Fibroblast of pulmonary artery (primary cell): ENCODE results near the gene ELF3.

ENCODE experiments used
- DNase-seq: peaks from one replicate; pipeline ENCODE4 v3.0.0-alpha.2; 2010; ENCODE audit warnings: low read depth
- H3K4me3 ChIP-seq: replicated peaks from 2 replicates; pipeline ENCODE4 v1.5.1; 2011; ENCODE audit warnings: low read depth, mild to moderate bottlenecking, control low read depth, low read length, moderate library complexity
- CTCF ChIP-seq: IDR thresholded peaks from 2 replicates; pipeline ENCODE4 v1.5.1; 2011; ENCODE audit warnings: mild to moderate bottlenecking, control low read depth, low read length, inconsistent platforms; ENCODE audit errors: missing control alignments

ELF3 gene

GRCh38 chr1:202023001-202023433, 12.6 kb downstream of the ELF3 start:
- DNase-seq: no peak
- no peak for TF ChIP-seq CTCF
- no peak overlapping the region for H3K4me3 ChIP-seq

- no peak overlapping the region for H3K4me3 ChIP-seq
- peak; percentile 64 for DNase-seq
- no peak for TF ChIP-seq CTCF
These were observed 18.8 kb downstream of the ELF3 start for GRCh38 chr1:202029171-202029665.

DNA sequence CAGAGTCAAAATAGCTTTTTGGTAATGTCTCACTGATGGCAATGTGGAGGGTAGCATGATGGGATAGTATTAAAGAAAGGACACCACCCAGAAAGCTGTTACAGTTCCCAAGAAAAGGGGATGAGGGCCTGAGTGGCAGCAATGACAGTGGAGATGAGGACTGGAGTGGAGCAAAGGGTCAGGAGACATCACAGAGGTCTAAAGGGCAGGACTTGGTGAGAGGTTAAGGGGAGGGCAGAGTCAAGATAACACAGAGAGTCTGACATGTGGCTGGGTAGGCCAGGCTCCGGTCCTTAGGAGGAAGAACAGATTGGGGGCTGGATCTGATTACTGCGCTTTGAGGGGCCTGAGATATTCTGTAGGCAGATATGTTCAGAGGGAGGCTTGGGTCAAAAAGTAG, 19.3 kb downstream of the ELF3 start:
- no peak for TF ChIP-seq CTCF
- no peak overlapping the region for H3K4me3 ChIP-seq
- DNase-seq: no peak

GRCh38 chr1:202031796-202032195, 21.4 kb downstream of the ELF3 start:
- H3K4me3 ChIP-seq: no peak overlapping the region
- DNase-seq: no peak
- no peak for TF ChIP-seq CTCF

DNA sequence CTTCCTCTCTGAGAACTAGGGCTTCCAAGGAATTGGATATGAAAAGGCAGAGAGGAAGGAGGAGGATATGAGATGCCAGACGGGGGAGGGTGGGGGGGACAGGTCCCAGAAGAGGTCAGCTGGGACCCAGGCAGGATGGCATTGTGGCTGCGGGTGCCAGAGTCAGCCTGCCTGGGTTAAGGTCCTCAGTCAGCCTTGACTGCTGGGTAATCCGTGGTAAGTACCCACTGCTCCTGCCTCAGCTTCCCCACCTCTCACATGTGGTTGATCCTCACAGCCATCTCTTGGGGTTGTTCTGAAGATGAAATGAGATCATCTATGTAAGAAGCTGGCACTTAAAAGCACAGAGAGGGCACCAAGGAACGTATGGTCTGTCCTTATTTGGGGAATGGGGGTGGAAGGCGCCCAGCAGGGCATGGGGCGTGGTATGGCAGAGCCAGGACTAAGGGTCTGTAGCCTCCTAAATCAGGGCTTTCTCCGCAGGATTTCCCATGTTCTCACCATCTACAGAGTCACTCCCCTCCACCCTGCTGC, 23.8 kb downstream of the ELF3 start:
- no peak for TF ChIP-seq CTCF
- no peak for DNase-seq
- H3K4me3 ChIP-seq: no peak overlapping the region

DNA sequence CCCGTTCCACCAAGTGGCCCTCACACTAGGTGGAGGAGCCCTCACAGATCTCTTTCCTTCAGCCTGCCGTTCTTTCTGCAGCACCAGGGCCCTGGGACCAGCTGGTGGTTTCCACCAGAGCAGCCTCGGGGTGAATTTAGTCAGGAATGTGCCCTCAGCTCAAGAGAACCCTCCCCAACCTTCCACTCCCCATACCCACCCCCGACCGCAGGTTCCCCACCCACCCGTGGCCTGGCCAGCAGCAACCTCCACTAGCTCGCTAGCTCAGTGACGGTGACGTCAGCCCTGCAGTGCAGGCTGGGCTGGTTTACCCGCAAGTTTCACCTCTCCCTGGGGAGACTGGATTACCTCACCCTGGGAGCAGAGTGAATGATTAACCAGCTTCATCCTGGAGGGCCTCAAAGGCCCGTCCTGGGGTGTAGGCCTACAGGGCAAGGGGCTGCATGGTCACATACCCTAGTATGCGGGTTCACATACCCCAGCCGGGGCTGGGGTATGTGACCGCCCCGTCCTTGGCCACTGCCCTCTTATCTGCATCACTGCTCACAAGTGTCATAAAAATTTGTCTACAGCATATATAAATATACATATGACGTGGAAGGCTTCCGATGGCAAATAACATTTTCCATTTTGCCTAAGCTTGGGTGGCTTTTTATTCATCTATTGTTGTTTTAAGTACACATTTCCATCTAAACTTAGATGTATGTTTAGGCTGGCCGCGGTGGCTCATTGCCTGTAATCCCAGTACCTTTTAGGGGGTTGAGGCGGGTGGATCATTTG, 24.5 kb downstream of the ELF3 start:
- H3K4me3 ChIP-seq: no peak overlapping the region
- TF ChIP-seq CTCF: no peak
- DNase-seq: peak; percentile 92
